ENCODE data around the gene LMF1.
"Not testable (repeated sequence)": the region's sequence is repeated elsewhere in the genome, so short reads cannot be mapped to it uniquely, and the experiment has no call there.

Gene LMF1

DNA sequence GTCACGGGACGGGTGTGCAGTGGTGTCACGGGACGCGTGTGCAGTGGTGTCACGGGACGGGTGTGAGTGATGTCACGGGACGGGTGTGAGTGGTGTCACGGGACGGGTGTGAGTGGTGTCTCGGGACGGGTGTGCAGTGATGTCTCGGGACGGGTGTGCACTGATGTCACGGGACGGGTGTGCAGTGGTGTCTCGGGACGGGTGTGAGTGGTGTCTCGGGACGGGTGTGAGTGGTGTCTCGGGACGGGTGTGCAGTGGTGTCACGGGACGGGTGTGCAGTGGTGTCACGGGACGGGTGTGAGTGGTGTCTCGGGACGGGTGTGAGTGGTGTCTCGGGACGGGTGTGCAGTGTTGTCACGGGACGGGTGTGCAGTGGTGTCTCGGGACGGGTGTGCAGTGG lies 111.8 kb downstream of the LMF1 start:
- not testable (repeated sequence) for DNase-seq

DNA sequence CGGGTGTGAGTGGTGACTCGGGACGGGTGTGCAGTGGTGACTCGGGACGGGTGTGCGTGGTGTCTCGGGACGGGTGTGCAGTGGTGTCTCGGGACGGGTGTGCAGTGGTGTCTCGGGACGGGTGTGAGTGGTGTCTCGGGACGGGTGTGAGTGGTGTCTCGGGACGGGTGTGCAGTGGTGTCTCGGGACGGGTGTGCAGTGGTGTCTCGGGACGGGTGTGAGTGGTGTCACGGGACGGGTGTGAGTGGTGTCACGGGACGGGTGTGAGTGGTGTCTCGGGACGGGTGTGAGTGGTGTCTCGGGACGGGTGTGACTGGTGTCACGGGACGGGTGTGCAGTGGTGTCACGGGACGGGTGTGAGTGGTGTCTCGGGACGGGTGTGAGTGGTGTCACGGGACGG lies 112.3 kb downstream of the LMF1 start:
- DNase-seq: not testable (repeated sequence)

DNA sequence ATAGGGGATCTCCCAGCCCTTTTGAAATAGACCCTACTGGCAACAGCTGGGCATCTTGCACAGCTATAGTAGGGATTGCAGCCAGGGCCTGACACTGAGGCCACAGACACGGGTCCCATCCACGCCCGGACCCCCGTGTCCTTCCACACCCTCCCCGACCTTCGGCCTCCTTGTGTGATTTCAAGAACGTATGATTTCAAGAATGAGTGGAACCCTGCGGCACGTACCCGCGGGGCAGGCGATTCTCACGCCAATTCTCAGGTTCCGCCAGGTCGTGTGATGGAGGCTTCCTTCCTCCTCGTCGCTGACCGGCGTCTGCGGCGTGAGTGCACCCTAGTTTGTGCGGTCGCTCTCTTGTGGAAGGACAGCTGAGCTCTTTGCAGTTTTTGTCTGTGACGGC lies 114.0 kb downstream of the LMF1 start:
- DNase-seq: no peak

DNA sequence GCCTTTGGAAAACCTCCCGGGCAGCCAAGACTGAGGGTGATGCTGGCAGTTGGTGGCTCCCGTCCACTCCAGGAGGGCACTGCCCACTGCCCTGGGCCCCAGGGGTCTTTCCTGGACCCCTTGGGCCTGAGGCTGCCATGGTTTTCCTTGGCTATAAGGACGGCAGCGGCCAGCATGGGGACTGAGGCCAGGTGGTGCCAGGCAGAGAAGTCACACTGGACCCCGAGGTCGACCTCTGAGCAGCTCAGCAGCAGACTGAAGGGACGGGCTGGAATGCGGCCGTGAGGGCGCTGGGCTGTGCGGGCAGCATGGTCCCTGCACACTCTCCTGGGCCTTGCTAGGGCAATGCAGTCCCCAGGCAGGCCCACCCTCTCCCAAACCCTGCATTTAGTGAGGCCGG lies 114.7 kb downstream of the LMF1 start:
- no peak for DNase-seq

DNA sequence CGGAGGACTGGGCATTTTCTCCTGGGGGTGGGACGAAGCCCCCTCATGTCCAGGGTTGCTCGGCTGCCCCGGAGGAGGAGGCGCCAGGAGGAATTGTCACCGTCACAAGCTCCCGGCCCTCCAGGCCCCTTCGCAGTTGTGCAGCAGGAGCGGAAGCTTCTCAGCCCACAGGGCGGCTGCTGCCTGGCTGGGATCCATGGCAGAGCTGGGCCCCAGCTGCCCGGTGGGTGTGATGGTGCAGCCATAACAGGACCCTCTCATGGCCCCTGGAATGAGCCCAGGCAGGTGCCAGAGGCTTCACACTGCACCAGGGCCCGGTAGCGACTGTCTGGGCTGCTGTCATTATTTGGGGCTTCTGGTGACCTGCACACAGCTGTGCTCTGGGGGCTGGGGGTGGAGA lies 115.3 kb downstream of the LMF1 start:
- DNase-seq: no peak

DNA sequence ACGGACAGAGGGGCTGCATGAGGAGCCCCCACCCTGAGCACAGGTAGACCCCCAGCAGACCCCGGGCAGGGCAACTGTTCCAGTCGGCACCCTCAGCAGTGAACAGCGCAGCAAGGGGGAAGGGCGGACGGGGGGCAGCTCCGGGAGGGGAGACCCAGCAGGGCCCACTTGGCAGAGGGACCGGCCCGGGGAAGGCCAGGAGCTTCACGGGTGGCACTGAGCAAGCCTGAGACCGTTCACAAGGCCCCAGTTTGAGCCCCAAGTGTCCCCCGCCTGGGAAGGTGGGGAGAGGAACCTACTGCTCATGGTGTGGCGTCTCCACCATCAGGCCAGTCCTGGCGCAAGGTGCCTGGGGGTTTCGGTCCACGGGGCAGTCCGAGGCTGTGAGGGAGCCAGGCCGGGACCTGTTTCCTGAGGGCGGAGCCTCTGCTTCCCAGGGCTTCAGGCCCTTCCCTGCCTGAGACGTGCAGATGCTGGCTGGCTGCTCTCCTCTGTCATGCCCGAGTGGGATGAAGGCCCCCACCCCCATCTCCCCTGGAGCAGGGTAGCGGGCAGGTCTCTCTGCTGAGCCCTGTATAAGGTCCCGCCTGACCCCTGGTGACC lies 115.9 kb downstream of the LMF1 start:
- no peak for DNase-seq

DNA sequence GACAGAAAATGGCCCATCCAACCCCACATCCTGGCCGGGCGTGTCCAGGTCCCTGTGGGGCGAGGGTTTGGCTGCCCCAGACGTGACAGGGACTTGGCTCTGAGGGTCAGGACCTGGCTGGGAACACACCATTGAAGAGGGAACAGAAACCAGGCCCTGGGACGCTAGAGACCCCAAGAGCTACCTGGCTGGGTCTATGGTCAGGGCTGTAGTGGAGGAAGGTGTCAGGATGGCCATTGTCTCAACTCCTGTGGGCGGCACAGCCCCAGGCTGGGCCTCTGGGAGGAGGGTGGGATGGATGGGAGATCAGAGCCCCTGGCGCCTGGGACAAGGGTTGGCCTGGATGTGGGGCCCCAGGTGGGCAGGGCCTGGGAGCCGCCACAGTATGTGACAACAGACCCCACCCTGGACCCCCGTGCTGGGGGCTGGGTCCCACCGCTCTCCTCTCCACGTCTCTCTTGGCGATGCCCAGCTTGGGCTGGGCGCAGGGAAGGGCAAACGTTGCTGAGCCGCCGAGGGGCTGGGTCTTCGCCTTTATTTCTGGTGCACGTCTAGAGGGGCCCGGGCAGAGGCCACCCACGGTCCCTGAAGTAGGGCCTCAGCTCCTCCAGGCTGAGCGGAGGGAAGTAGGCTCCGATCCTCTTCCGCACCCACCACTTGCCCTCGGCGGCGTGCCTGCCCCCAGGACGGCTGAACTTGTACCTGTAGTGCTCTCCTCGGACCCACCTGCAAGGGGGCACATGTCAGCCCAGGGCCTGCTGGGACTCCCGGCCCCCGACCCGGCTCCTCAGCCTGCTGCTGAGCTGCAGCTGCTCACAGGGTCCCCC lies 116.6 kb downstream of the LMF1 start:
- DNase-seq: no peak

DNA sequence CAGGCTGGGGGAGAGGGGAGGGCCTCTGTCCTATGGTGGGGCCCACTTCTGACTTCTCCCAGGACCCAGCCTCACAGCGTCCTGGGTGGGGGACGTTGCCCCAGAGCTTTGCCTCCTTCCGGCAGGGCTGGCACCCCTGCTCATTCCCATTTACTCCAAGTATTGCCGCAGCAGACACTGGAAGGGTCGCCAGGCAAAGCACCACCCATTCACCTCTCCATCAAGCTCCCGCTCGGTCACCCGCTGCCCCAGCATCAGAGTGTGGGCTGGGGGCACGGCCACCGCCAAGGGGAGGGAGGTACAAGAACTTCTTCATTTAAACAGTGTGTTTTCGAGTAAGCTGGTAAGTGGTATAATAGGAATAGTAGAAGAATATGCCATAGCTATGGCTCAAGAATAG lies 117.5 kb downstream of the LMF1 start:
- DNase-seq: no peak

DNA sequence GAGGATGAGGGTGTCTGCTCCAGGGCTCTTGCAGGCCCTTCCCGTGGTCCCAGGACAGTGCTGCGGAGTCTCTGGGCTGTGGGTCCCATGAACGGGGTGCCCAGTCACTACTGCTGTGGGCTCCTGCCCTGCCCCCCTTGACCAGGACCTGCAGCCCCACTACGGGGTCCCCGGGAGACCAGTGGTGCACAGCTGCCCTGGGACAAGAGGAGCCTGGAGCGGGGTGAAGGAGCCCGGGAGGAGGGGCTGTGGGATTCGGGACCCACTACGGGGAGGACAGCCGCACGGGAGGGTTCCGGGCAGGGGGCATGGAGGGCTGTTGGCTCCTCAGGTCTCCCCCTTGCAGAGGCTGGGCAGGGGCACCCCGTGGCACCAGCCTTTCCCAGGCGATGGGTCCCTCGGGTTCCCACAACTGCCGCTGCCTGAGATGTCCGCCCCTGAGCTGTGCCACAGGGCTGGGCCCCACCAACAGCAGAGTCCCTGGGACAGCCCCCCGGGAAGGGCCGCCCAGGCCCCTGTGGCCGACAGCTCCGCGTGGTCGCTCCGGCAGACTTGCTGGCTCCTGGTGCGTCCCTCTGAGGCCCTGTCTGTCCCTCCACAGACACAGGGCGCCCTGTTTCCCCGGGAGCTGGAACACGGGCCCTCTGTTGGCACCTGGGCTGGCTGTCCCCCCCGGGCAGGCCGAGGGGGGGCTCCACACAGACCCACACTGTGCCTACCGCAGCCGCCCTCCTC lies 118.2 kb downstream of the LMF1 start:
- no peak for DNase-seq

DNA sequence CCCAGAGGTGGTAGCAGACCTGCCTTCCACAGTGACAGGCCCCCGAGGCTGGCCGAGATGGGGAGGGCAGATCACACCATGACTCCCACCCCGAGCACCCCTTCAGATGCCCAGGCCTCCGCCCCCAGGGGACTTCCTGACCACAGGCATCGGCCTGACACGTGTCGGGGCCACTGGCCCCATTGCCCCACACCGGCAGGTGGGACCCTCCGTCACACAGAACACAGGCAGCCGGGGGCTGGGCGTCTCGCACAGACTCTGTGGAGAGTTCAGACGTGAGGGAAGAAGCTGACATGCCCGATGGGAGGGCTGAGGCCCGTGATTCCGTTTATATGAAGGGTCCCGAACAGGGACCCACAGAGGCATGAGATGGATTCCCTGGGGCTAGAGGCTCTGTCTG lies 118.9 kb downstream of the LMF1 start:
- no peak for DNase-seq

DNA sequence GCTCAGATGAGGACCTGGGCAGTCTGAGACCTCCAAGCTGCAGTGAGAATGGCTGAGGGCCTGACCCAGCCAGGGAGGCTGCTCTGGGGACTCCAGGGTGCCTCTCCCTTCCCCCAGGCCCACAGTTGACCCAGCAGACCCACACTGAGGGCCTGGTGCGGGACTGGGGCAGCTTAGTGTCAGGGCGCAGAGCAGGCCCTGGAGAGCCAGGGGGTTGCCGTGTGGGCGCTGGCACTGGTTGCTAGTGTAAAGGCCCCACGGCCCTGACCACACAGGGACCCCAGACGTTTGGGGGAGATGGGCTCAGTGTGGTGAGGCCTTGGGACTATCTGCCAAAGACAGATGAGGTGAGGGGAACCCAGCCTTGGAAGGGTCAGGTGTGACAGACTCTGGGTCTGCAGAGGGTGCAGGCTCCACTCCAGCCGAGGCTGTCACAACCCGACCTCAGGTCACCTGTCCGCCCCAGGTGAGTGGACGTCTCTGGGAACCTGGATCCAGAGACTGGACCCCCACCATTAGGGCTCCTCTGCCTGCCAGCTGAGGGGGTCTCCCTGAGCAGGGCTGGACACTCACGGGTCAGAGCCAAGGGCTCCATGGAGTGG lies 119.5 kb downstream of the LMF1 start:
- DNase-seq: no peak

DNA sequence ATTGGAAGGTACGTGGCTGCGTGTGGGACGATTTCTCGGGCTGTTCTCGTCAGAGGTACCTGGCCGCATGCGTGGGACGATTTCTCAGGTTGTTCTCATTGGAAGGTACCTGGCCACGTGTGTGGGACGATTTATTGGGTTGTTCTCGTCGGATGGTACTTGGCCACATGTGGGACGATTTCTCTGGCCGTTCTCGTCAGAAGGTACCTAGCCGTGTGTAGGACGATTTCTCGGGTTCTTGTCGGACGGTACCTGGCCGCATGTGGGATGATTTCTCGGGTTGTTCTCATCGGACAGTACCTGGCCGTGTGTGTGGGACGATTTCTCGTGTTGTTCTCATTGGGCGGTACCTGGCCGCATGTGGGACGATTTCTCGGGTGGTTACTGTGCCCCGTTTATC lies 120.1 kb downstream of the LMF1 start:
- no peak for DNase-seq

DNA sequence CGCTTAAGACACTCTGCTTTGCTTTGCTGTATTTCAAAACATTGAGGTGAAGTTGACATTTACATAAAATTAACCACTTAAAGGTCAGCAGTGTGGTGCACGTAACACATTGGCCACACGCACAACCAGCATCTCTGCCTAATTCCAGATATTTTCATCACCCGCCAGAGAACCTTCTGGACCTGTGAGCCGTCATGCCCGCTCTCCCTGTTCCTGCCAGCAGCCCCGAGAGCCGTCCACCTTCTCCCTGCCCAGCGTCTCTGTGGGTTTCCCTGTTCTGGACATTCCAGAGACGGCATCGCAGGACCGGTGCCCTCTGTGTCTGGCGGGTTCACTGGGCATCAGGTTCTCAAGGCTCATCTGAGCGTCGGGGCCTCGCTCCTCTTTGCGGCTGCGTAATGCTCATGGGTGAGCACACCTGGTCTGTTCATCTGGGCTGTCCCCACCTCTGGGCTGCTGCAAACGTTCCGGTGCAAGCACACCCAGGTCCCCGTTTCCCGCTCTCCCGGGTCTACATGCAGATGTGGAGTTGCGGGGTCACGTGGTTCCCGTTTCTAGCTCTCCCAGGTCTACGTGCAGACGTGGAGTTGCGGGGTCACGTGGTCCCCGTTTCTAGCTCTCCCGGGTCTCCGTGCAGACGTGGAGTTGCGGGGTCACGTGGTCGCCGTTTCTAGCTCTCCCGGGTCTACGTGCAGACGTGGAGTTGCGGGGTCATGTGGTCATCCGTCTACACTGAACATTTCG lies 122.1 kb downstream of the LMF1 start:
- DNase-seq: no peak

DNA sequence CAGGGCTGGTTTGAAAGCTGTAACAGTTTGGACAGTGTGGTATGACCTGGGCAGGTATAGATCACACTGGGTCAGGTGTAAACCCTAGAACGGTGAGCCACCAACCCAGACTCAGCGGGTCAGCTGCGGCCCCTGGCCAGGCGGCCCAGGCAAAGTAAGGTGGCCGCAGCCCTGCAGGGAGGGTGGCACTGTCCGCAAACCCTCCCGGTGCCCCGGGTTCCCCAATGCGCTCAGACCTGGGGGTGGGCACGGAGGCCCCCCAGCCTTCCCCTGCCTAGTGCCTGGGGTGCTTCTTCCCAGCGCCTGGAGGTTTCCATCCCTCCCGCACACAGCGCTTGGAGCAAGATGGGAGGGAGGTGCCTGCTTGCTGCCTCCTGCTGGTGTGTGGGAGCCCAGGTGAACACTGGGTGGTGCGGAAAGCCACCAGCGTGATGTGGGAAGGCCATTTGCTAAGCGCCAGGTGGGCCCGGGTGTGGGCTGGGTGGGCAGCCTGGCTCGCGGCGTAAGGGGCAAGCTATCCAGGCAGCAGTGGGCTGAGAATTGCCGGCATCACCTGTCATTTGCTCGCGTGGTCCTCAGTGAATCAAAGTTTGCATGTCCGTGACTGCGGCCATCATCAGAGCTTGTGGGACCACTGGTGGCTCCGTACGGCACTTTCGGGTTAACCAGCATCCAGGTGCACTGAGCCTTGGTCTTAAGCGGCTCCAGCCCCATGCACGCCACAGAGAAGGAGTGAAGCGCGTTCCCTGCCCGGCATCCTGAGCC lies 122.9 kb downstream of the LMF1 start:
- DNase-seq: no peak

DNA sequence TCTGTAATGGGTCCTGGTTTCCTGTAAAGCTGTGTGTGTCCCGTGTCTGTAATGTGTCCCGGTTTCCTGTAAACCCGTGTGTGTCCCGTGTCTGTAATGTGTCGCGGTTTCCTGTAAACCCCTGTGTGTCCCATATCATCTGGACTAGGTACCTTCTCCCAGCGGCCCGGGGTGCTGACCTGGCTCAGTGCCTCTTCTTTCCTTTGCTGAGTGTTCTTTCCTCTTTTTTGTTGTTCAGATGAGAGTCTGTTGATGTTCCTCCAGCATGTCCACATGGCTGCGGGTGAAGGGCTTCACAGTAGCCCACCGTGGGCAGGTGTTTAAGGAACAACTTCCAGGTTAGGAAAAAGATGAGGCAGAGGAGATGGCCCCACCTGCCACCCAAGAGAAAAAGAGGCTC lies 123.6 kb downstream of the LMF1 start:
- DNase-seq: no peak

DNA sequence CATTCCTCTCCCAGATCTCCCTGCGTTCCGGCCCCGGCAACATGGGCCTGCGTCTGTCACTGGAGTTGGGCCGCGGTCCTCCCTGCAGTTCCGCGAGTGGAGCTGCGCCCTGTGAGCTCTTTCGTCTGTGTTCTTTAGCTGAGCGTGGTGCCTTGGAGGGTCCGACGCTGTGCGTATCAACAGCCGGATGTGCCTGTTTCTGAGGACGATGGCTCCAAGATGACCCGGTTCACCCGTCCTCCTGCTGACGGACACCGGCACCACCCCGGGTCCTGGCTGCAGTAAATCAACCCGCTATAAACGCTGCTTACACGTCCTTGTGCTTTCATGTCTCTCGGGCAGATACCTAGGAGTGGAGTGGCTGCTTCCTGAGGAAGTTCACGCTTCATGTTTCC lies 125.4 kb downstream of the LMF1 start:
- no peak for DNase-seq

DNA sequence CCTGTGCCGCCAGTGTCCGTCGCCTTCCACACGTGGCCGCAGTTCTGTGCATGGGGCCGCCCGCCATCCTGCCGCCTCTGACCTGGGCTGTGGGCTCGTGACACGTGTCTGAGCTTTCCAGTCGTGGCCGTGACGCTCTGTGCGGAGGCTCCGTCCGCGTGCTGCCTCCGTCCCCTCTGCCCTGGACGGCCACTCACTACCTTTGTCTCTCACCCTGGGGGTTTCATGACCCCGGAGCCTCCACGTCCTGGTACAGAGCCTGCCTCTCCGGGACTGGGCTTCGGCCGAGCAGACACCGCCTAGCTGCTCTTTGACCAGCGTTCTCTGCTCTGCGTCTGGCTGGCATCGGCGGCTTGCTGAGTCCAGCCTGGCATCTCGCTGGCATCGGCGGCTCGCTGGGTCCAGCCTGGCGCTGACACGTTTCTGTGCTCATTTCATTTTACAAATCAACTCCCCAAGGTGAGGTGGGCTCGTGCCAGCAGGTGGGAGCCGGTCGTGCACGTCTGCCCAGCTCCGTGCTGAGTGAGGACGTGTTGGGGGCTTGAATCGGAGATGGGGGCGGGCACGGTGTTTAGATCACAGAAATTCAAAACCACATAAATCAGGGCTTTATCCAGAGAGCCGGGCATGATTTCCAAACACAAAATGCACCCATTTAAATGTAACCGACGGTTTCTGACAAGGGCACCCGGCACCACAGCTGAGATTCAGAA lies 126.0 kb downstream of the LMF1 start:
- DNase-seq: no peak

DNA sequence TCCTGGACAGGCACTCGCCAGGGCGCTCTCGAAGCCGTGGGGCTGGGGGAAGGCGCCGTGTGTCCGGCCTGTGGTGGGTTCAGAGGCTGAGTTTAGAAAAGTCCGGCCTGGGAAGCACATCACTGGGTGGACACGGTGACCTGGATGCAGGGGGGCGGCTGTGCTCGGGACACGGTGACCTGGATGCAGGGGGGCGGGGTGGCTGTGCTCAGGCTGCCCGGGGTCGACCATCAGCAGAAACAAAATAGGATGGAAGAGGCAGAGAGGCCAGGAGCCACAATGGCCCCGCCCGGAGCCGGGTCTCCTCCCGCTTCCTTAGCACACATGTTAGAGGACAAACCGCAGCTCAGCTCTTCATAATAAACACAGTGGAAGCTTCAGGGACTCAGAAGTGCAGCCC lies 127.0 kb downstream of the LMF1 start:
- no peak for DNase-seq

DNA sequence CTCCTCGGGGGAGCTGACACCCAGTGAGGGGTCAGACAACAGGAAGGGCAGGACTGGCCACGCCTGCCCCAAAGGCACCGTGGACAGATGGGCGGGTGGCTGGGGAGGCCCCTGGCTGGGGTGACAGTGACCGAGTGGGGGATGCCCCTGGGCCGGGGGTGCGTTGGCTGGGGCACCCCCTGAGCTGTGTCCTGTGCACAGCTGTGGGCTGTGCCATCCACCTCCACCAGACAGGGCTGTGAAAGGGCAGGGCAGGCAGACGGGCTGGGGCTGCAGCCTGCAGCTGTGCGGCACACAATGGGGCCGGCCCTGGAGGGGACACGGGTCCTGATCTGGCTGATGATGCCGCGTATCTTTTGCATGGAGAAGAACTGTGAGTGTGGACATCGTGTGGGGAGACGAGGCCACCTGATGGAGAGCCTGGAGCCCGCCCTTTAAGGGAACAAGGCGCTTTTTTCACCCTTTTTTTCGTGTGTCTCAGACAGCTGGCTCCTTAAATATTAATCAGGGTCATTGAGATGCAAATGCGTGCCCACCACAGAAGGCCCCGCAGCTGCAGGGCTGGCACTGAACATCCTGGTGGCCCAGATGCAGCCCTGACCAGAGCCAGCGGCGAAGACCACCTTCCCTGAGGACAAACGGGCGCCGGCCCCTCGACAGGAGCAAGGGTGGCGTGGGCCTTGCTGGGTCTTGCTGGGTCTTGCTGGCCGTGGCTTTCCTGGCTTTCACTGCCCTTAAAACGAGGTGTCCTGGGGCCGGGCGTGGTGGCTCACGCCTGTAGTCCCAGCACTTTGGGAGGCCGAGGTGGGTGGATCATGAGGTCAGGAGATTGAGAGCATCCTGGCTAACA lies 127.8 kb downstream of the LMF1 start:
- no peak for DNase-seq

DNA sequence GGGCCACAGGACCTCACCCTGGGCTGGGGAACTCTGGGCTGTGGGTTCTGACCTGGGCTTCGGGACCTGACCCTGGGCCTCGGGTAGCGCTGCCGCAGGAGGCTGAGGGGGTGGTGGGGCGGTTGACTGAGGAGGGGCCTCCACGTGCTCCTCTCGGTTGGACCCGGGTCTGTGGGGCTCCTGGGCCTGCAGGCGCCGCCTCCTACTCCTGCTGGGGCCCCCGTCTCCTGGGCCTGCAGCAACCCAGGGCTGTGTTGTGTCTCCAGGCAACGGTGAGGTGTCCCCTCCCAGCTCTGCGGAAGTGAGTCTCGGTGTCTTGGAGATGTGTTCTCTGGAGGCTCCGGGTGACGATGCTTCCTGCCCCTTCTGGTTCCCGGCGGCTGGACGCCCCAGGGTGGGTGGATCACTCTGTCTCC lies 128.7 kb downstream of the LMF1 start:
- no peak for DNase-seq
